Measurements from ENCODE around the gene NTM. TPM values are rescaled to one million over a fixed set of nuclear protein-coding genes. Genes with fewer than 3 reads are reported as not detected.
"Not testable (repeated sequence)": the region's sequence is repeated elsewhere in the genome, so short reads cannot be mapped to it uniquely, and the experiment has no call there.

NTM gene
- total RNA-seq, 4 donors from 2014 or later = 0.21 to 3.2 (median 0.84) TPM

- H3K4me3 ChIP-seq = no peak overlapping the region
- H3K36me3 ChIP-seq = no peaks in the 10 kb centered on the region
- intact Hi-C loops (cut with DNase I) = no loop called here
- TF ChIP-seq CTCF (IDR thresholded peaks at IDR 0.05) = no peak
- TF ChIP-seq POLR2A (IDR thresholded peaks at IDR 0.05) = no peak
- no peak for DNase-seq
- H3K4me1 ChIP-seq = no peaks in the 10 kb centered on the region
- 78 to 82% methylated on average over 8 of the region's 10 CpGs for WGBS, 2 donors
- no peaks in the 10 kb centered on the region for H3K9me3 ChIP-seq
- peaks cover 0 to 8% (median 0%) of the 10 kb centered on the region in 4 donors for H3K27me3 ChIP-seq
- no peak overlapping the region for H3K27ac ChIP-seq
Observed at GRCh38 chr11:131421066-131421855, 50.8 kb downstream of the NTM start.

GRCh38 chr11:131422029-131422428 lies 51.6 kb downstream of the NTM start:
- Histone ChIP-seq H3K9me3 (no peaks in the 10 kb centered on the region), H3K36me3 (no peaks in the 10 kb centered on the region), H3K4me1 (no peaks in the 10 kb centered on the region), H3K27me3 (peaks cover 0 to 8% (median 0%) of the 10 kb centered on the region in 4 donors), H3K4me3 (no peak overlapping the region), H3K27ac (no peak overlapping the region)
- 57 to 60% methylated on average over 3 of the region's 3 CpGs for WGBS, 2 donors
- intact Hi-C loops (cut with DNase I) = no loop called here
- no peak for DNase-seq
- no peak for TF ChIP-seq CTCF (IDR thresholded peaks at IDR 0.05)
- no peak for TF ChIP-seq POLR2A (IDR thresholded peaks at IDR 0.05)

- Histone ChIP-seq H3K9me3 (no peaks in the 10 kb centered on the region), H3K4me1 (no peaks in the 10 kb centered on the region), H3K36me3 (no peaks in the 10 kb centered on the region), H3K27ac (no peak overlapping the region), H3K4me3 (no peak overlapping the region), H3K27me3 (peaks cover 0 to 8% (median 0%) of the 10 kb centered on the region in 4 donors)
- WGBS, 2 donors = 40 to 51% methylated on average over 4 of the region's 4 CpGs
- no peak for DNase-seq
- intact Hi-C loops (cut with DNase I) = no loop called here
- TF ChIP-seq CTCF (IDR thresholded peaks at IDR 0.05) (no peak), POLR2A (IDR thresholded peaks at IDR 0.05) (no peak)
Observed at GRCh38 chr11:131422496-131422895, 52.1 kb downstream of the NTM start.

GRCh38 chr11:131423688-131424087 lies 53.3 kb downstream of the NTM start:
- intact Hi-C loops (cut with DNase I) = no loop called here
- H3K4me1 ChIP-seq = no peaks in the 10 kb centered on the region
- H3K9me3 ChIP-seq = no peaks in the 10 kb centered on the region
- peaks cover 0 to 8% (median 0%) of the 10 kb centered on the region in 4 donors for H3K27me3 ChIP-seq
- H3K4me3 ChIP-seq = no peak overlapping the region
- no peaks in the 10 kb centered on the region for H3K36me3 ChIP-seq
- TF ChIP-seq CTCF (IDR thresholded peaks at IDR 0.05) (no peak), POLR2A (IDR thresholded peaks at IDR 0.05) (no peak)
- WGBS, 2 donors = 45 to 54% methylated on average over 4 of the region's 4 CpGs
- DNase-seq = no peak
- no peak overlapping the region for H3K27ac ChIP-seq

- H3K4me3 ChIP-seq; DNase-seq; H3K9me3 ChIP-seq; H3K36me3 ChIP-seq; H3K27me3 ChIP-seq; intact Hi-C loops (cut with DNase I); H3K4me1 ChIP-seq; H3K27ac ChIP-seq: not testable (repeated sequence)
- 53 to 72% methylated on average over 6 to 8 of the region's 8 CpGs for WGBS, 2 donors
Observed at GRCh38 chr11:131424257-131424876, 54.0 kb downstream of the NTM start.

Measured in esophagus squamous epithelium (tissue), 5 donors.